WTC11 (cell line): ENCODE results near the gene AJM1.

Experiments
- ESRRA ChIP-seq: sonication (generic); formaldehyde crosslinking; IDR thresholded peaks from 2 replicates; pipeline ENCODE4 v1.8.1; 2022; ENCODE audit warnings: mild to moderate bottlenecking, missing genetic modification reagents, borderline replicate concordance
- FOXK1 ChIP-seq: sonication (generic); formaldehyde crosslinking; IDR thresholded peaks from 2 replicates; pipeline ENCODE4 v1.8.0; 2022; ENCODE audit warnings: mild to moderate bottlenecking, moderate library complexity, missing genetic modification reagents
- ZNF423 ChIP-seq: fragments of 250-450 bp; sonication (Bioruptor Pico); IDR thresholded peaks from 2 replicates; pipeline ENCODE4 v2.1.2; 2022; ENCODE audit warnings: mild to moderate bottlenecking, moderate library complexity
- TF ChIP-seq, protein P1 (sequence below): sonication (generic); formaldehyde crosslinking; IDR thresholded peaks from 2 replicates; pipeline ENCODE4 v1.8.1; 2022; ENCODE audit warnings: mild to moderate bottlenecking, missing genetic modification reagents, moderate library complexity, borderline replicate concordance
- TF ChIP-seq, protein P2 (sequence below): sonication (generic); formaldehyde crosslinking; IDR thresholded peaks from 2 replicates; pipeline ENCODE4 v1.8.1; 2023; ENCODE audit warnings: mild to moderate bottlenecking, missing genetic modification reagents, moderate library complexity
- TF ChIP-seq, protein P3 (sequence below): fragments of 200-600 bp; IDR thresholded peaks from 2 replicates; pipeline ENCODE4 v1.8.0; 2022; ENCODE audit warnings: antibody characterized with exemption
- TF ChIP-seq, protein P4 (sequence below): sonication (generic); formaldehyde crosslinking; IDR thresholded peaks from 2 replicates; pipeline ENCODE4 v1.8.0; 2023; ENCODE audit warnings: mild to moderate bottlenecking, missing genetic modification reagents

DNA sequence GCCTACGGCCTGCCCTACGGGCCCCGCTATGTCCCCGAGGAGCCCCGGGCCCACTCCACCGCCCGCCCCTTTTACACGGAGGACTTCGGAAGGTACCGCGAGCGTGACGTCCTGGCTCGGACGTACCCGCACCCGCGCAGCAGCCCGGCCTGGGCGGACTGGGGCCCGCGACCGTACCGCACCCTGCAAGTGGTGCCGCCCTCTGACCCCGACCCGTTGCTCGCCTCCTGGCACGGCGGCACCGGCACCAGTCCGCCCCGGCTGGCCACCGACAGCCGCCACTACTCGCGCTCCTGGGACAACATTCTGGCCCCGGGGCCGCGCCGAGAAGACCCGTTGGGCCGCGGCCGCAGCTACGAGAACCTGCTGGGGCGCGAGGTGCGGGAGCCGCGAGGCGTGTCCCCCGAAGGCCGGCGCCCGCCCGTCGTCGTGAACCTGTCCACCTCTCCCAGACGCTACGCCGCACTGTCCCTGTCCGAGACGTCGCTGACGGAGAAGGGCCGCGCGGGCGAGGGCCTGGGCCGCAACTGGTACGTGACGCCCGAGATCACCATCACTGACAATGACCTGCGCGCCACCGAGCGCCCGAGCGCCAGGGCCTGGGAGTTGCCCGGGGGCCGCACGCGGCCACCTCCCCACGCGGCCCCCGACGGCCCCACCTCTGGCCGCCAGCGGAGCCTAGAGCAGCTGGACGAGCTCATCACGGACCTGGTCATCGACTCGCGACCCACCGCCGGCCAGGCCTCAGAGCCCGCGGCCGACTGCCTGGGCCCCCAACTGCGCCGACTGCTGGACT lies 3.4 kb downstream of the AJM1 start:
- TF ChIP-seq, protein P1, sequence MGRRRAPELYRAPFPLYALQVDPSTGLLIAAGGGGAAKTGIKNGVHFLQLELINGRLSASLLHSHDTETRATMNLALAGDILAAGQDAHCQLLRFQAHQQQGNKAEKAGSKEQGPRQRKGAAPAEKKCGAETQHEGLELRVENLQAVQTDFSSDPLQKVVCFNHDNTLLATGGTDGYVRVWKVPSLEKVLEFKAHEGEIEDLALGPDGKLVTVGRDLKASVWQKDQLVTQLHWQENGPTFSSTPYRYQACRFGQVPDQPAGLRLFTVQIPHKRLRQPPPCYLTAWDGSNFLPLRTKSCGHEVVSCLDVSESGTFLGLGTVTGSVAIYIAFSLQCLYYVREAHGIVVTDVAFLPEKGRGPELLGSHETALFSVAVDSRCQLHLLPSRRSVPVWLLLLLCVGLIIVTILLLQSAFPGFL = no peak
- TF ChIP-seq, protein P2, sequence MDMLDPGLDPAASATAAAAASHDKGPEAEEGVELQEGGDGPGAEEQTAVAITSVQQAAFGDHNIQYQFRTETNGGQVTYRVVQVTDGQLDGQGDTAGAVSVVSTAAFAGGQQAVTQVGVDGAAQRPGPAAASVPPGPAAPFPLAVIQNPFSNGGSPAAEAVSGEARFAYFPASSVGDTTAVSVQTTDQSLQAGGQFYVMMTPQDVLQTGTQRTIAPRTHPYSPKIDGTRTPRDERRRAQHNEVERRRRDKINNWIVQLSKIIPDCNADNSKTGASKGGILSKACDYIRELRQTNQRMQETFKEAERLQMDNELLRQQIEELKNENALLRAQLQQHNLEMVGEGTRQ = no peak
- TF ChIP-seq ESRRA = no peak
- TF ChIP-seq, protein P3, sequence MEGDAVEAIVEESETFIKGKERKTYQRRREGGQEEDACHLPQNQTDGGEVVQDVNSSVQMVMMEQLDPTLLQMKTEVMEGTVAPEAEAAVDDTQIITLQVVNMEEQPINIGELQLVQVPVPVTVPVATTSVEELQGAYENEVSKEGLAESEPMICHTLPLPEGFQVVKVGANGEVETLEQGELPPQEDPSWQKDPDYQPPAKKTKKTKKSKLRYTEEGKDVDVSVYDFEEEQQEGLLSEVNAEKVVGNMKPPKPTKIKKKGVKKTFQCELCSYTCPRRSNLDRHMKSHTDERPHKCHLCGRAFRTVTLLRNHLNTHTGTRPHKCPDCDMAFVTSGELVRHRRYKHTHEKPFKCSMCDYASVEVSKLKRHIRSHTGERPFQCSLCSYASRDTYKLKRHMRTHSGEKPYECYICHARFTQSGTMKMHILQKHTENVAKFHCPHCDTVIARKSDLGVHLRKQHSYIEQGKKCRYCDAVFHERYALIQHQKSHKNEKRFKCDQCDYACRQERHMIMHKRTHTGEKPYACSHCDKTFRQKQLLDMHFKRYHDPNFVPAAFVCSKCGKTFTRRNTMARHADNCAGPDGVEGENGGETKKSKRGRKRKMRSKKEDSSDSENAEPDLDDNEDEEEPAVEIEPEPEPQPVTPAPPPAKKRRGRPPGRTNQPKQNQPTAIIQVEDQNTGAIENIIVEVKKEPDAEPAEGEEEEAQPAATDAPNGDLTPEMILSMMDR = no peak
- TF ChIP-seq, protein P4, sequence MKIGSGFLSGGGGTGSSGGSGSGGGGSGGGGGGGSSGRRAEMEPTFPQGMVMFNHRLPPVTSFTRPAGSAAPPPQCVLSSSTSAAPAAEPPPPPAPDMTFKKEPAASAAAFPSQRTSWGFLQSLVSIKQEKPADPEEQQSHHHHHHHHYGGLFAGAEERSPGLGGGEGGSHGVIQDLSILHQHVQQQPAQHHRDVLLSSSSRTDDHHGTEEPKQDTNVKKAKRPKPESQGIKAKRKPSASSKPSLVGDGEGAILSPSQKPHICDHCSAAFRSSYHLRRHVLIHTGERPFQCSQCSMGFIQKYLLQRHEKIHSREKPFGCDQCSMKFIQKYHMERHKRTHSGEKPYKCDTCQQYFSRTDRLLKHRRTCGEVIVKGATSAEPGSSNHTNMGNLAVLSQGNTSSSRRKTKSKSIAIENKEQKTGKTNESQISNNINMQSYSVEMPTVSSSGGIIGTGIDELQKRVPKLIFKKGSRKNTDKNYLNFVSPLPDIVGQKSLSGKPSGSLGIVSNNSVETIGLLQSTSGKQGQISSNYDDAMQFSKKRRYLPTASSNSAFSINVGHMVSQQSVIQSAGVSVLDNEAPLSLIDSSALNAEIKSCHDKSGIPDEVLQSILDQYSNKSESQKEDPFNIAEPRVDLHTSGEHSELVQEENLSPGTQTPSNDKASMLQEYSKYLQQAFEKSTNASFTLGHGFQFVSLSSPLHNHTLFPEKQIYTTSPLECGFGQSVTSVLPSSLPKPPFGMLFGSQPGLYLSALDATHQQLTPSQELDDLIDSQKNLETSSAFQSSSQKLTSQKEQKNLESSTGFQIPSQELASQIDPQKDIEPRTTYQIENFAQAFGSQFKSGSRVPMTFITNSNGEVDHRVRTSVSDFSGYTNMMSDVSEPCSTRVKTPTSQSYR (CRISPR knock-in tag) = no peak
- no peak for TF ChIP-seq ZNF423 (CRISPR knock-in tag)
- no peak for TF ChIP-seq FOXK1 (CRISPR knock-in tag)
